ENCODE data around the gene PKN2.

DNA sequence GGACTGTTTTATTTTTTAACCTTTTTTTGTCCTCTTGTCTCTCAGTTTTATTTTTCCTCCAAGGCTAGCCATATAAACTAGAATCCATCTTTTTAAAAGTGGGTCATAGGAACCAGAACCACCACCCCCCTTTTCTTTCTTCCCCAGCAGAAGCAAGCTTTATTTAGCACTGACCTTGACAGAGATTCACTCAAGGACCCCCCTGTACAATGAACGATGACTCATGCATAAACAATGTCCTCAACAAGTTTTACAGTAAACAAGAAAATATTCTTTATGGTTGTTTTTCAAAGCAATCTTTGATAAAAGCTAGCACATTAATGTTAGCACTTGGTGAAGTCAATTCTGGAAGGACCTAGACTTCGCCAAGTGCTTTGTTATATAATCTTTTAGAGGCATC, 14.1 kb downstream of the PKN2 start:
- no peak for TF ChIP-seq ZNF274 (IDR thresholded peaks at IDR 0.05; ENCODE audit: low read length)
- TF ChIP-seq ZNF274 (tag by site-specific recombination; IDR thresholded peaks at IDR 0.05; ENCODE audit: borderline replicate concordance): no peak
- TF ChIP-seq, protein P1, sequence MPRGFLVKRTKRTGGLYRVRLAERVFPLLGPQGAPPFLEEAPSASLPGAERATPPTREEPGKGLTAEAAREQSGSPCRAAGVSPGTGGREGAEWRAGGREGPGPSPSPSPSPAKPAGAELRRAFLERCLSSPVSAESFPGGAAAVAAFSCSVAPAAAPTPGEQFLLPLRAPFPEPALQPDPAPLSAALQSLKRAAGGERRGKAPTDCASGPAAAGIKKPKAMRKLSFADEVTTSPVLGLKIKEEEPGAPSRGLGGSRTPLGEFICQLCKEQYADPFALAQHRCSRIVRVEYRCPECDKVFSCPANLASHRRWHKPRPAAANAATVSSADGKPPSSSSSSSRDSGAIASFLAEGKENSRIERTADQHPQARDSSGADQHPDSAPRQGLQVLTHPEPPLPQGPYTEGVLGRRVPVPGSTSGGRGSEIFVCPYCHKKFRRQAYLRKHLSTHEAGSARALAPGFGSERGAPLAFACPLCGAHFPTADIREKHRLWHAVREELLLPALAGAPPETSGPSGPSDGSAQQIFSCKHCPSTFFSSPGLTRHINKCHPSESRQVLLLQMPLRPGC (tag by site-specific recombination; IDR thresholded peaks at IDR 0.05): no peak
- no peak for TF ChIP-seq ZNF660 (tag by site-specific recombination; IDR thresholded peaks at IDR 0.05)

Measured in HEK293 (cell line).